GM23248 (cell line): ENCODE results near the gene AGTR1. TPM values are rescaled to one million over a fixed set of nuclear protein-coding genes. Genes with fewer than 3 reads are reported as not detected.

Experiments
- DNase-seq: peaks from one replicate; pipeline ENCODE4 v3.0.0-alpha.2; 2015
- H2AFZ ChIP-seq: fragments of 200-600 bp; sonication (generic); 2 replicates; pipeline ENCODE4 v1.6.1; 2016; ENCODE audit warnings: antibody characterized with exemption
- H3F3A ChIP-seq: fragments of 200-600 bp; sonication (generic); 2 replicates; pipeline ENCODE4 v1.6.1; 2016; ENCODE audit warnings: mild to moderate bottlenecking, antibody characterized with exemption, mixed run types; ENCODE audit not compliant: insufficient read depth
- H3K27ac ChIP-seq: fragments of 200-600 bp; sonication (generic); 2 replicates; pipeline ENCODE4 v1.5.1; 2016; ENCODE audit warnings: mild to moderate bottlenecking
- H3K27me3 ChIP-seq: fragments of 200-600 bp; sonication (generic); replicated peaks from 2 replicates; pipeline ENCODE4 v1.6.1; 2016; ENCODE audit warnings: mild to moderate bottlenecking; ENCODE audit not compliant: insufficient read depth
- H3K36me3 ChIP-seq: fragments of 200-600 bp; sonication (generic); 2 replicates; pipeline ENCODE4 v1.6.1; 2016; ENCODE audit warnings: low read depth, mild to moderate bottlenecking
- H3K4me1 ChIP-seq: fragments of 200-600 bp; sonication (generic); 2 replicates; pipeline ENCODE4 v1.6.1; 2016; ENCODE audit warnings: mild to moderate bottlenecking; ENCODE audit not compliant: insufficient read depth
- H3K4me2 ChIP-seq: fragments of 200-600 bp; sonication (generic); one replicate; pipeline ENCODE4 v1.6.1; 2016; ENCODE audit warnings: mild to moderate bottlenecking; ENCODE audit not compliant: unreplicated experiment
- H3K4me3 ChIP-seq: fragments of 200-600 bp; sonication (generic); 2 replicates; pipeline ENCODE4 v1.5.1; 2016; ENCODE audit warnings: mild to moderate bottlenecking
- H3K79me2 ChIP-seq: fragments of 200-600 bp; sonication (generic); 2 replicates; pipeline ENCODE4 v1.6.1; 2016; ENCODE audit warnings: mild to moderate bottlenecking; ENCODE audit not compliant: insufficient read depth
- H3K9ac ChIP-seq: fragments of 200-600 bp; sonication (generic); 2 replicates; pipeline ENCODE4 v1.6.1; 2016; ENCODE audit warnings: mild to moderate bottlenecking
- H3K9me2 ChIP-seq: fragments of 200-600 bp; sonication (generic); 2 replicates; pipeline ENCODE4 v1.6.1; 2016; ENCODE audit warnings: mixed run types, mild to moderate bottlenecking, moderate library complexity; ENCODE audit not compliant: insufficient read depth
- H3K9me3 ChIP-seq: fragments of 200-600 bp; sonication (generic); one replicate; pipeline ENCODE4 v1.6.1; 2017; ENCODE audit warnings: low read depth
- H4K20me1 ChIP-seq: fragments of 200-600 bp; sonication (generic); 2 replicates; pipeline ENCODE4 v1.6.0; 2016; ENCODE audit not compliant: insufficient read depth
- EZH2 ChIP-seq: fragments of 200-600 bp; sonication (generic); IDR thresholded peaks from 2 replicates; pipeline ENCODE4 v1.6.1; 2018; ENCODE audit warnings: antibody characterized with exemption, mild to moderate bottlenecking; ENCODE audit not compliant: insufficient read depth, poor library complexity, severe bottlenecking
- EZH2phosphoT487 ChIP-seq: fragments of 200-600 bp; sonication (generic); IDR thresholded peaks from 2 replicates; pipeline ENCODE4 v1.6.1; 2018; ENCODE audit warnings: antibody characterized with exemption, moderate library complexity, mild to moderate bottlenecking, low read depth; ENCODE audit not compliant: insufficient read depth
- WGBS, 2 experiments: methylation state at CpG; one replicate each; pipeline ENCODE4 v1.1.6; 2015 to 2017; ENCODE audit warnings: low lambda C conversion rate in 2 of 2, low coverage in 1 of 2; ENCODE audit errors: missing lambda C conversion rate in 2 of 2; 5-methylcytosine and 5-hydroxymethylcytosine counted together
- in situ Hi-C: fragments of 300-500 bp; cut with MboI; formaldehyde crosslinking; loops from 2 replicates; pipeline ENCODE4 v1.15.0; 2020
- polyA plus RNA-seq: library from polyadenylated mRNA; unstranded; fragments of >200 nt; fragmentation: Nextera tagmentation; extraction: Ambion mirVana; gene quantifications from 2 replicates; pipeline ENCODE4 v1.2.1, GENCODE V29; 2016
- total RNA-seq: library from RNA; depleted of rRNA; stranded (reverse); fragments of >200 nt; shearing (Covaris generic); gene quantifications from 2 replicates; pipeline ENCODE4 v1.2.3, GENCODE V29; 2014

The AGTR1 gene
- total and polyA plus RNA-seq, 2 experiments from 2014 or later: 4.0 TPM

DNA sequence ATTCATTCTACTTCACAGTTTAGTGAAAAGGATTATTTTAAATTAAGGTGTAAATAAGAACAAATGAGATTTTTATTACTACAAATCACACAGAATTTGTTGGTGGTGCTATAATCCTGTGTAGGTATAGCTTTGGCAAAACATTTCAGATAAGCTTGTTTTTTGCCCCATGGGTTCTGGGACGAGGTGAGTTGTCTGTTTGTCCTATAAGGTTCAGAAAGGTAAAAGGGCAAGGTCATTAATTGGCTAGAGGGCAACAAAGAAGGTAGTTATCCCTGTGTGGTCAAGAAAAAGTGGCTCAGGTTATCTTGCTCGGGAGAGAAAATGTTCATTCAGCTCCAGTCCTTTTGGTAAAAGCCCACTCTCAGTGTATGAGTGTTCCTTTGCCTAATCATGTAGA lies 23.2 kb downstream of the AGTR1 start:
- no peak overlapping the region for H2AFZ ChIP-seq
- TF ChIP-seq EZH2: no peak
- TF ChIP-seq EZH2phosphoT487: no peak
- WGBS, 2 experiments: 100% methylated on average over 2 of the region's 2 CpGs
- H3K79me2 ChIP-seq: no peaks in the 10 kb centered on the region
- H3K27ac ChIP-seq: no peak overlapping the region
- no peaks in the 10 kb centered on the region for H3K9me2 ChIP-seq
- H3F3A ChIP-seq: peaks cover 13% of the 10 kb centered on the region
- in situ Hi-C loops: loop anchor here (10.0 kb wide), 1 partner anchor 224 kb away; no protein-coding TSS in a partner anchor
- no peak overlapping the region for H3K4me2 ChIP-seq
- H3K4me1 ChIP-seq: peaks cover 33% of the 10 kb centered on the region
- no peak for DNase-seq
- H3K4me3 ChIP-seq: no peak overlapping the region
- no peaks in the 10 kb centered on the region for H3K9me3 ChIP-seq
- no peak overlapping the region for H3K9ac ChIP-seq
- H3K27me3 ChIP-seq: no peaks in the 10 kb centered on the region
- H3K36me3 ChIP-seq: no peaks in the 10 kb centered on the region
- no peaks in the 10 kb centered on the region for H4K20me1 ChIP-seq

DNA sequence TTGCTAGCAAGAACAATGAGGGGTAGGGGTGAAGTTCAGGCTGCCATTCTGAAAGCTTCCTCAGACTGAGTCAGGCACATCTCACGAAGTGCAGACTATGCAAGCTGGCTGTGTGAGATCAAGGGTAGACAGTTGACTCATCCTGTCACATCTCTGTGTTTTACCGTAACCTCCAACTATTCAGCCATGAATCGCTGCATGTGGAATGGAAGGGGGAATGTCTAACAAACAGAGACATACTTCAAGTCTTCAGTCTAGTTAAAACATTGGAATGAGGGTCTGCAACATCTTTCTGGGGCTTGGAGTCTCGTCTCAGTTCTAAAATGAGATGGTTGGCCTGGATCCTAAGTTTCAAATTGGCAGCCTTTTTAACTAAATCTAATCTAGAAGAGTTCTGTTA lies 25.9 kb downstream of the AGTR1 start:
- Histone ChIP-seq H4K20me1 (no peaks in the 10 kb centered on the region), H2AFZ (peak overlapping the region; percentile 57), H3K4me1 (peaks cover 23% of the 10 kb centered on the region), H3K4me2 (peak overlapping the region; percentile 81), H3K4me3 (peak overlapping the region; percentile 41; the same call in 1 of the 2 replicates), H3K27me3 (no peaks in the 10 kb centered on the region), H3K9ac (peak overlapping the region; percentile 26; the same call in 1 of the 2 replicates), H3K9me3 (no peaks in the 10 kb centered on the region), H3K27ac (peak overlapping the region; percentile 67), H3K9me2 (no peaks in the 10 kb centered on the region), H3F3A (peaks cover 13% of the 10 kb centered on the region), H3K79me2 (no peaks in the 10 kb centered on the region), H3K36me3 (no peaks in the 10 kb centered on the region)
- 1% methylated on average over 4 of the region's 4 CpGs for WGBS, 2 experiments
- TF ChIP-seq EZH2phosphoT487 (no peak), EZH2 (no peak)
- peak; percentile 95 for DNase-seq
- in situ Hi-C loops: loop anchor here (10.0 kb wide), 1 partner anchor 221 kb away; no protein-coding TSS in a partner anchor

GRCh38 chr3:148727231-148727630 lies 29.5 kb downstream of the AGTR1 start:
- 56 to 64% methylated on average over 5 of the region's 5 CpGs for WGBS, 2 experiments
- Histone ChIP-seq H3K4me1 (peaks cover 23% of the 10 kb centered on the region), H3F3A (peaks cover 13% of the 10 kb centered on the region), H3K27ac (no peak overlapping the region), H3K4me3 (no peak overlapping the region), H4K20me1 (no peaks in the 10 kb centered on the region), H3K9me2 (no peaks in the 10 kb centered on the region), H3K9me3 (no peaks in the 10 kb centered on the region), H3K36me3 (no peaks in the 10 kb centered on the region), H2AFZ (peak overlapping the region; percentile 43; the same call in 1 of the 2 replicates), H3K4me2 (no peak overlapping the region), H3K27me3 (no peaks in the 10 kb centered on the region), H3K79me2 (no peaks in the 10 kb centered on the region), H3K9ac (no peak overlapping the region)
- peak; percentile 52 for DNase-seq
- no peak for TF ChIP-seq EZH2
- in situ Hi-C loops: loop anchor here (10.0 kb wide), 1 partner anchor 218 kb away; no protein-coding TSS in a partner anchor

DNA sequence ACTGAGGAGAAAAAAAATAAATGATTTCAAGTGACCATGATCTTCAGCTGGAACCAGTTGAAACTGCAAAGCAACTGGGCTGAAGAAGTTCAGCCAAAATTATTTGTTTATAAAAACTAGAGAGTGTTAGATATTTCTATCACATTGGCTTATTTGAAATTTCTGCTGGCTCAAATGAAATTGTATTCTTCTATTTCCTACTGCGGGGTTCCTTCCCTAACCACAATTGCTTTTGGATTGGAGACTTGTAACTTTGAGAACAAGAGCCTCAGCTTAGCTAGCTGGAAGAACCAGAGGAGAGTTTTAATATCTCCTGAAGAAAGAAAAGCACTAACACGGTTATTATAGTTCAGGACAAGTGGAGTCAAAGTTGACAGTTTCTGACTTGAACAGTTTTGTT lies 31.1 kb downstream of the AGTR1 start:
- 25 to 26% methylated on average over 2 of the region's 2 CpGs for WGBS, 2 experiments
- H3F3A ChIP-seq: peaks cover 8% of the 10 kb centered on the region
- no peaks in the 10 kb centered on the region for H3K27me3 ChIP-seq
- H4K20me1 ChIP-seq: no peaks in the 10 kb centered on the region
- no peak overlapping the region for H3K4me3 ChIP-seq
- no peak overlapping the region for H2AFZ ChIP-seq
- no peaks in the 10 kb centered on the region for H3K9me2 ChIP-seq
- TF ChIP-seq EZH2phosphoT487: no peak
- TF ChIP-seq EZH2: no peak
- H3K9me3 ChIP-seq: no peaks in the 10 kb centered on the region
- in situ Hi-C loops: loop anchor here (10.0 kb wide), 1 partner anchor 216 kb away; no protein-coding TSS in a partner anchor
- H3K79me2 ChIP-seq: no peaks in the 10 kb centered on the region
- H3K9ac ChIP-seq: no peak overlapping the region
- H3K36me3 ChIP-seq: no peaks in the 10 kb centered on the region
- H3K4me1 ChIP-seq: peaks cover 12% of the 10 kb centered on the region
- DNase-seq: no peak
- no peak overlapping the region for H3K27ac ChIP-seq
- no peak overlapping the region for H3K4me2 ChIP-seq
